Astrocyte (in vitro differentiated cells and primary cell): ENCODE results near the gene UBE4A. TPM values are rescaled to one million over a fixed set of nuclear protein-coding genes. Genes with fewer than 3 reads are reported as not detected.

Source experiments
- DNase-seq: peaks from one replicate; pipeline ENCODE4 v3.0.0-alpha.2; 2010; ENCODE audit warnings: low read depth
- FAIRE-seq: peaks from 2 replicates; lab custom pipeline; 2011; peaks lifted over from hg19 to GRCh38; lab: Jason Lieb, UNC
- H2AFZ ChIP-seq: 2 replicates; pipeline ENCODE4 v1.6.0; 2012; ENCODE audit warnings: low read depth, low read length, inconsistent platforms
- H3K27ac ChIP-seq: 2 replicates; pipeline ENCODE4 v1.5.1; 2011; ENCODE audit warnings: low read depth, low read length, inconsistent platforms
- H3K27me3 ChIP-seq: 2 replicates; pipeline ENCODE4 v1.6.0; 2011; ENCODE audit warnings: low read length, inconsistent platforms; ENCODE audit not compliant: insufficient read depth
- H3K36me3 ChIP-seq: 2 replicates; pipeline ENCODE4 v1.5.1; 2011; ENCODE audit warnings: low read length, inconsistent platforms; ENCODE audit not compliant: insufficient read depth
- H3K4me1 ChIP-seq: 2 replicates; pipeline ENCODE4 v1.5.1; 2011; ENCODE audit warnings: low read length, inconsistent platforms; ENCODE audit not compliant: insufficient read depth
- H3K4me2 ChIP-seq: 2 replicates; pipeline ENCODE4 v1.6.0; 2012; ENCODE audit warnings: low read length, inconsistent platforms
- H3K4me3 ChIP-seq: 2 replicates; pipeline ENCODE4 v1.5.1; 2011; ENCODE audit warnings: low read depth, mild to moderate bottlenecking, low read length, inconsistent platforms; ENCODE audit not compliant: insufficient read depth
- H3K79me2 ChIP-seq: 2 replicates; pipeline ENCODE4 v1.6.0; 2012; ENCODE audit warnings: mild to moderate bottlenecking, low read length, inconsistent platforms; ENCODE audit not compliant: insufficient read depth
- H3K9ac ChIP-seq: 2 replicates; pipeline ENCODE4 v1.6.0; 2012; ENCODE audit warnings: mild to moderate bottlenecking, low read length, inconsistent platforms
- H3K9me3 ChIP-seq: 2 replicates; pipeline ENCODE4 v1.5.1; 2012; ENCODE audit warnings: low read depth, mild to moderate bottlenecking, low read length, inconsistent platforms; ENCODE audit not compliant: insufficient read depth
- H4K20me1 ChIP-seq: 2 replicates; pipeline ENCODE4 v1.6.0; 2012; ENCODE audit warnings: low read length, inconsistent platforms; ENCODE audit not compliant: insufficient read depth
- H3K27ac Mint-ChIP-seq: one replicate; pipeline ENCODE4 v1.8.0; 2021; ENCODE audit warnings: mild to moderate bottlenecking, mixed read lengths; ENCODE audit not compliant: unreplicated experiment
- H3K27me3 Mint-ChIP-seq: one replicate; pipeline ENCODE4 v1.8.0; 2021; ENCODE audit warnings: low read depth, mixed read lengths; ENCODE audit not compliant: unreplicated experiment
- H3K36me3 Mint-ChIP-seq: one replicate; pipeline ENCODE4 v1.8.0; 2021; ENCODE audit warnings: low read depth, mixed read lengths; ENCODE audit not compliant: unreplicated experiment
- H3K4me1 Mint-ChIP-seq: one replicate; pipeline ENCODE4 v1.8.0; 2021; ENCODE audit warnings: low read depth, mixed read lengths; ENCODE audit not compliant: unreplicated experiment
- H3K4me3 Mint-ChIP-seq: one replicate; pipeline ENCODE4 v1.8.0; 2021; ENCODE audit warnings: mild to moderate bottlenecking, moderate library complexity, mixed read lengths; ENCODE audit not compliant: unreplicated experiment
- H3K9me3 Mint-ChIP-seq: one replicate; pipeline ENCODE4 v1.8.0; 2021; ENCODE audit warnings: mild to moderate bottlenecking, mixed read lengths; ENCODE audit not compliant: unreplicated experiment
- CTCF ChIP-seq: IDR thresholded peaks from 2 replicates; pipeline ENCODE4 v1.5.1; 2011; ENCODE audit warnings: low read depth, mild to moderate bottlenecking, inconsistent platforms, low read length, moderate library complexity; ENCODE audit not compliant: insufficient read depth
- EZH2 ChIP-seq: IDR thresholded peaks from 2 replicates; pipeline ENCODE4 v1.6.1; 2012; ENCODE audit warnings: mild to moderate bottlenecking, low read length, inconsistent platforms; ENCODE audit not compliant: insufficient read depth
- total RNA-seq: library from RNA; stranded (reverse); gene quantifications from 2 replicates; pipeline ENCODE4 v1.2.1, GENCODE V29; 2021

The UBE4A gene
- total RNA-seq, 1 donor from 2014 or later = 38.8 TPM

GRCh38 chr11:118379497-118379896, 20.1 kb downstream of the UBE4A start:
- Histone ChIP-seq H3K4me2 (no peak overlapping the region), H3K4me1 (no peaks in the 10 kb centered on the region), H4K20me1 (no peaks in the 10 kb centered on the region), H3K9me3 (no peaks in the 10 kb centered on the region), H3K36me3 (peaks cover 62% of the 10 kb centered on the region), H3K9ac (no peak overlapping the region), H3K27me3 (no peaks in the 10 kb centered on the region), H3K27ac (no peak overlapping the region), H3K4me3 (no peak overlapping the region), H3K79me2 (no peaks in the 10 kb centered on the region), H2AFZ (no peak overlapping the region)
- TF ChIP-seq EZH2 (no peak), CTCF (no peak)
- Mint-ChIP-seq H3K27me3 (no peaks in the 10 kb centered on the region), H3K4me1 (no peaks in the 10 kb centered on the region), H3K36me3 (peaks cover 18% of the 10 kb centered on the region), H3K4me3 (no peak overlapping the region), H3K27ac (no peak overlapping the region), H3K9me3 (no peaks in the 10 kb centered on the region)
- FAIRE-seq = no peak
- no peak for DNase-seq

- H3K4me2 ChIP-seq = no peak overlapping the region
- peaks cover 66% of the 10 kb centered on the region for H3K36me3 ChIP-seq
- no peaks in the 10 kb centered on the region for H3K9me3 Mint-ChIP-seq
- no peak overlapping the region for H3K27ac Mint-ChIP-seq
- H3K36me3 Mint-ChIP-seq = peaks cover 16% of the 10 kb centered on the region
- H3K4me1 ChIP-seq = no peaks in the 10 kb centered on the region
- H2AFZ ChIP-seq = no peak overlapping the region
- H3K27me3 ChIP-seq = no peaks in the 10 kb centered on the region
- no peak overlapping the region for H3K4me3 Mint-ChIP-seq
- no peaks in the 10 kb centered on the region for H3K9me3 ChIP-seq
- no peak for FAIRE-seq
- no peak overlapping the region for H3K27ac ChIP-seq
- DNase-seq = no peak
- H3K79me2 ChIP-seq = no peaks in the 10 kb centered on the region
- TF ChIP-seq CTCF (no peak), EZH2 (no peak)
- no peaks in the 10 kb centered on the region for H4K20me1 ChIP-seq
- H3K9ac ChIP-seq = no peak overlapping the region
- H3K4me3 ChIP-seq = no peak overlapping the region
- no peaks in the 10 kb centered on the region for H3K27me3 Mint-ChIP-seq
- H3K4me1 Mint-ChIP-seq = no peaks in the 10 kb centered on the region
Observed at GRCh38 chr11:118380571-118380970, 21.2 kb downstream of the UBE4A start.

- Histone ChIP-seq H3K9me3 (no peaks in the 10 kb centered on the region), H3K27ac (no peak overlapping the region), H3K27me3 (no peaks in the 10 kb centered on the region), H3K4me3 (no peak overlapping the region), H3K79me2 (no peaks in the 10 kb centered on the region), H4K20me1 (no peaks in the 10 kb centered on the region), H3K9ac (no peak overlapping the region), H3K36me3 (peaks cover 67% of the 10 kb centered on the region), H3K4me1 (no peaks in the 10 kb centered on the region), H3K4me2 (no peak overlapping the region), H2AFZ (no peak overlapping the region)
- TF ChIP-seq EZH2 (no peak), CTCF (no peak)
- Mint-ChIP-seq H3K27me3 (no peaks in the 10 kb centered on the region), H3K9me3 (no peaks in the 10 kb centered on the region), H3K36me3 (peaks cover 17% of the 10 kb centered on the region), H3K4me1 (no peaks in the 10 kb centered on the region), H3K4me3 (no peak overlapping the region), H3K27ac (no peak overlapping the region)
- DNase-seq = no peak
- FAIRE-seq = no peak
Observed at GRCh38 chr11:118382954-118383353, 23.6 kb downstream of the UBE4A start.
